Measurements from ENCODE around the gene LRRC3B. TPM values are rescaled to one million over a fixed set of nuclear protein-coding genes. Genes with fewer than 3 reads are reported as not detected.

Gene LRRC3B
- total and polyA plus RNA-seq, 8 donors, result 0.20 to 2.9 (median 1.2) TPM; not detected in 3

DNA sequence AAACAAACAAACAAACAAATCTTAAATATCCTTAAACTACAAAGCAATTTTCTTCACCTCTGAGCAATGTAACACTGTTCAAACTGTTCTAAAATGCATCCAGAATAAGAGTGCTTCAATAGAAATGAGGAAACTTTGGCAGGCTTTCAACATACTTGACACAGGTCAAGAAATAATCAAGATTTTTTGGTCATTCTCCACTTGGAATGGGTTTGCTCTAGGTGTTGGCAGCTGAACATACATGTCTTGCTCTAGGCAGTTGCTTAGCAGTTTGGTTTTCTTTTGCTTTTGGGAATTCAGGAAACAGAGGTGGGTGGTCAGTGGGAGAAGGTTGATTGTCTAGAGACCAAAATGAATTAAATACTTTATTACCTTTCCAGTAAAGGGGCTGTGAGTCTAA is 1.4 kb upstream of the LRRC3B start:
- intact Hi-C loops (cut with DNase I; ENCODE audit: low total_unique reads), result no loop called here
- Histone ChIP-seq H3K27ac (no peak overlapping the region), H3K4me1 (peaks cover 9 to 32% (median 22%) of the 10 kb centered on the region in 4 donors), H3K27me3 (peaks cover 6 to 59% (median 37%) of the 10 kb centered on the region in 3 donors), H3K9me3 (no peaks in the 10 kb centered on the region), H3K4me3 (no peak overlapping the region), H3K36me3 (no peaks in the 10 kb centered on the region)
- TF ChIP-seq EP300 (IDR thresholded peaks at IDR 0.05) (no peak), POLR2AphosphoS5 (IDR thresholded peaks at IDR 0.05) (no peak)
- TF ChIP-seq, protein P1, sequence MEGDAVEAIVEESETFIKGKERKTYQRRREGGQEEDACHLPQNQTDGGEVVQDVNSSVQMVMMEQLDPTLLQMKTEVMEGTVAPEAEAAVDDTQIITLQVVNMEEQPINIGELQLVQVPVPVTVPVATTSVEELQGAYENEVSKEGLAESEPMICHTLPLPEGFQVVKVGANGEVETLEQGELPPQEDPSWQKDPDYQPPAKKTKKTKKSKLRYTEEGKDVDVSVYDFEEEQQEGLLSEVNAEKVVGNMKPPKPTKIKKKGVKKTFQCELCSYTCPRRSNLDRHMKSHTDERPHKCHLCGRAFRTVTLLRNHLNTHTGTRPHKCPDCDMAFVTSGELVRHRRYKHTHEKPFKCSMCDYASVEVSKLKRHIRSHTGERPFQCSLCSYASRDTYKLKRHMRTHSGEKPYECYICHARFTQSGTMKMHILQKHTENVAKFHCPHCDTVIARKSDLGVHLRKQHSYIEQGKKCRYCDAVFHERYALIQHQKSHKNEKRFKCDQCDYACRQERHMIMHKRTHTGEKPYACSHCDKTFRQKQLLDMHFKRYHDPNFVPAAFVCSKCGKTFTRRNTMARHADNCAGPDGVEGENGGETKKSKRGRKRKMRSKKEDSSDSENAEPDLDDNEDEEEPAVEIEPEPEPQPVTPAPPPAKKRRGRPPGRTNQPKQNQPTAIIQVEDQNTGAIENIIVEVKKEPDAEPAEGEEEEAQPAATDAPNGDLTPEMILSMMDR (IDR thresholded peaks at IDR 0.05), result no peak
- DNase-seq, result peak in 1 of 2 donors; percentile 5

GRCh38 chr3:26621906-26622620 is 509 bp upstream of the LRRC3B start:
- intact Hi-C loops (cut with DNase I; ENCODE audit: low total_unique reads), result no loop called here
- peak overlapping the region in 1 of 5 donors; percentile 47 for H3K27ac ChIP-seq
- TF ChIP-seq POLR2A (IDR thresholded peaks at IDR 0.05) (no peak), POLR2AphosphoS5 (IDR thresholded peaks at IDR 0.05) (no peak), EP300 (IDR thresholded peaks at IDR 0.05) (no peak)
- TF ChIP-seq, protein P1 (IDR thresholded peaks at IDR 0.05), result no peak
- H3K9me3 ChIP-seq, result no peaks in the 10 kb centered on the region
- WGBS, 5 donors, result 7 to 12% (median 11%) methylated on average over 25 of the region's 25 CpGs
- peak overlapping the region; percentile 42 to 52 (median 46) for H3K4me3 ChIP-seq
- peaks cover 9 to 32% (median 22%) of the 10 kb centered on the region in 4 donors for H3K4me1 ChIP-seq
- DNase-seq, result peak in 1 of 2 donors; percentile 41
- H3K27me3 ChIP-seq, result peaks cover 6 to 59% (median 37%) of the 10 kb centered on the region in 3 donors
- no peaks in the 10 kb centered on the region for H3K36me3 ChIP-seq

GRCh38 chr3:26623419-26624208 is 1.0 kb downstream of the LRRC3B start:
- Histone ChIP-seq H3K27ac (no peak overlapping the region), H3K36me3 (no peaks in the 10 kb centered on the region), H3K9me3 (no peaks in the 10 kb centered on the region), H3K4me3 (peak overlapping the region; percentile 42 to 52 (median 46)), H3K4me1 (peaks cover 9 to 32% (median 22%) of the 10 kb centered on the region in 4 donors), H3K27me3 (peaks cover 6 to 59% (median 37%) of the 10 kb centered on the region in 3 donors)
- WGBS, 5 donors, result 2 to 3% (median 2%) methylated on average over 33 of the region's 33 CpGs
- TF ChIP-seq, protein P1 (IDR thresholded peaks at IDR 0.05), result no peak
- TF ChIP-seq EP300 (IDR thresholded peaks at IDR 0.05), result no peak
- no peak for TF ChIP-seq POLR2A (IDR thresholded peaks at IDR 0.05)
- intact Hi-C loops (cut with DNase I; ENCODE audit: low total_unique reads), result no loop called here
- DNase-seq, result peak in 1 of 2 donors; percentile 37

- peaks cover 6 to 55% (median 37%) of the 10 kb centered on the region in 3 donors for H3K27me3 ChIP-seq
- DNase-seq, result peak in 1 of 2 donors; percentile 46
- peaks cover 9 to 32% (median 22%) of the 10 kb centered on the region in 4 donors for H3K4me1 ChIP-seq
- H3K4me3 ChIP-seq, result peak overlapping the region; percentile 42 to 52 (median 46)
- no peaks in the 10 kb centered on the region for H3K36me3 ChIP-seq
- H3K27ac ChIP-seq, result no peak overlapping the region
- no peaks in the 10 kb centered on the region for H3K9me3 ChIP-seq
- no peak for TF ChIP-seq POLR2AphosphoS5 (IDR thresholded peaks at IDR 0.05)
- TF ChIP-seq EP300 (IDR thresholded peaks at IDR 0.05), result no peak
- TF ChIP-seq POLR2A (IDR thresholded peaks at IDR 0.05), result no peak
- TF ChIP-seq, protein P1 (IDR thresholded peaks at IDR 0.05), result no peak
- WGBS, 5 donors, result 6 to 12% (median 7%) methylated on average over 22 to 28 of the region's 28 CpGs
- intact Hi-C loops (cut with DNase I; ENCODE audit: low total_unique reads), result no loop called here
These were observed 1.7 kb downstream of the LRRC3B start for GRCh38 chr3:26624209-26624765.

Measured in stomach (tissue), 9 donors.